Upper lobe of left lung (tissue), 6 donors: Measurements from ENCODE around the gene ABHD18. TPM values are rescaled to one million over a fixed set of nuclear protein-coding genes. Genes with fewer than 3 reads are reported as not detected.

Experiments
- ATAC-seq, 2 donors: fragments of 200-7000 bp; cut with Tn5 transposase; one replicate each; pipeline ENCODE4 v1.9.1; 2022; ENCODE audit warnings: mild to moderate bottlenecking in 2 of 2, moderate library complexity in 2 of 2; ENCODE audit not compliant: low FRiP score in 2 of 2
- DNase-seq, 2 donors: peaks; one replicate each; pipeline ENCODE4 v3.0.0-alpha.2; 2019 to 2020
- H3K27ac ChIP-seq, 4 donors: fragments of 200-600 bp; sonication (generic); one replicate each; pipeline ENCODE4 v1.5.1; 2016 to 2019
- H3K27me3 ChIP-seq, 4 donors: fragments of 200-600 bp; sonication (generic); one replicate each; pipeline ENCODE4 v1.5.1; 2017 to 2019
- H3K36me3 ChIP-seq, 4 donors: fragments of 200-600 bp; sonication (generic); one replicate each; pipeline ENCODE4 v1.5.1; 2016 to 2019
- H3K4me1 ChIP-seq, 4 donors: fragments of 200-600 bp; sonication (generic); one replicate each; pipeline ENCODE4 v1.5.1; 2018 to 2019
- H3K4me3 ChIP-seq, 4 donors: fragments of 200-600 bp; sonication (generic); one replicate each; pipeline ENCODE4 v1.5.1; 2017 to 2019; ENCODE audit warnings: mild to moderate bottlenecking in 2 of 4, moderate library complexity in 1 of 4
- H3K9me3 ChIP-seq, 4 donors: fragments of 200-600 bp; sonication (generic); one replicate each; pipeline ENCODE4 v1.5.1; 2018 to 2019
- EP300 ChIP-seq, 4 donors: sonication (generic); formaldehyde crosslinking; IDR thresholded peaks; one replicate each; pipeline ENCODE4 v1.5.1; 2017; ENCODE audit warnings: antibody characterized with exemption in 4 of 4, control low read depth in 2 of 4
- POLR2A ChIP-seq, 4 donors: fragments of 450-650 bp; IDR thresholded peaks; one replicate each; pipeline ENCODE4 v1.5.1; 2016 to 2017; ENCODE audit warnings: antibody characterized with exemption in 4 of 4, mild to moderate bottlenecking in 2 of 4
- POLR2AphosphoS5 ChIP-seq, 2 donors: sonication (generic); formaldehyde crosslinking; IDR thresholded peaks; one replicate each; pipeline ENCODE4 v1.5.1; 2017; ENCODE audit warnings: antibody characterized with exemption in 2 of 2
- WGBS, 2 donors: methylation state at CpG; one replicate each; pipeline ENCODE4 v1.1.5; 2017 to 2018; 5-methylcytosine and 5-hydroxymethylcytosine counted together
- total RNA-seq, 6 donors: library from RNA; depleted of rRNA in 4 of 6; stranded (reverse); fragments of >200 nt in 4 of 6; gene quantifications; one replicate each; pipeline versions ENCODE4 v1.1.0 to v1.2.1, GENCODE V29; 2016 to 2021
- TF ChIP-seq, protein P1 (sequence below), 6 experiments: fragments of 450-650 bp in 4 of 6; fragments of 200-600 bp in 2 of 6; sonication (generic) in 2 of 6; IDR thresholded peaks; one replicate each; pipeline ENCODE4 v1.5.1; 2016 to 2019; ENCODE audit warnings: antibody characterized with exemption in 6 of 6
- donor health status: DM: no; HTN: no; CAD: no; lungs with moderate emphysema.
- donor health status: DM: no; HTN: yes; CAD: no; lungs with severe emphysema.

ABHD18 gene
- total RNA-seq = 10 to 100 TPM in 4 of 6 donors, 1 to 10 TPM in 2; 9.3 to 30.4 (median 12.0) TPM

GRCh38 chr4:127965062-127965802 is at the start of gene ABHD18, which contains the start of gene MFSD8:
Gene ABHD18 (plus strand): TSS chr4:127965406. CDS start chr4:127982956, 17,550 bp downstream.
Gene MFSD8 (minus strand): TSS chr4:127965173. CDS start chr4:127965133, 40 bp downstream.
- H3K36me3 ChIP-seq = no peaks in the 10 kb centered on the region
- peak within 1 kb of the TSS; percentile 89 to 98 (median 96) for H3K27ac ChIP-seq
- no peaks in the 10 kb centered on the region for H3K9me3 ChIP-seq
- no peaks in the 10 kb centered on the region for H3K27me3 ChIP-seq
- H3K4me3 ChIP-seq = peak within 1 kb of the TSS; percentile 69 to 98 (median 82)
- DNase-seq (peak; percentile 98 to 100), ATAC-seq (peak; percentile 100)
- peak in 1 of 4 donors; percentile 44 for TF ChIP-seq EP300 (IDR thresholded peaks at IDR 0.05)
- TF ChIP-seq POLR2A (IDR thresholded peaks at IDR 0.05) = peak in 2 of 4 donors; percentile 78 to 86
- TF ChIP-seq, protein P1, sequence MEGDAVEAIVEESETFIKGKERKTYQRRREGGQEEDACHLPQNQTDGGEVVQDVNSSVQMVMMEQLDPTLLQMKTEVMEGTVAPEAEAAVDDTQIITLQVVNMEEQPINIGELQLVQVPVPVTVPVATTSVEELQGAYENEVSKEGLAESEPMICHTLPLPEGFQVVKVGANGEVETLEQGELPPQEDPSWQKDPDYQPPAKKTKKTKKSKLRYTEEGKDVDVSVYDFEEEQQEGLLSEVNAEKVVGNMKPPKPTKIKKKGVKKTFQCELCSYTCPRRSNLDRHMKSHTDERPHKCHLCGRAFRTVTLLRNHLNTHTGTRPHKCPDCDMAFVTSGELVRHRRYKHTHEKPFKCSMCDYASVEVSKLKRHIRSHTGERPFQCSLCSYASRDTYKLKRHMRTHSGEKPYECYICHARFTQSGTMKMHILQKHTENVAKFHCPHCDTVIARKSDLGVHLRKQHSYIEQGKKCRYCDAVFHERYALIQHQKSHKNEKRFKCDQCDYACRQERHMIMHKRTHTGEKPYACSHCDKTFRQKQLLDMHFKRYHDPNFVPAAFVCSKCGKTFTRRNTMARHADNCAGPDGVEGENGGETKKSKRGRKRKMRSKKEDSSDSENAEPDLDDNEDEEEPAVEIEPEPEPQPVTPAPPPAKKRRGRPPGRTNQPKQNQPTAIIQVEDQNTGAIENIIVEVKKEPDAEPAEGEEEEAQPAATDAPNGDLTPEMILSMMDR (IDR thresholded peaks at IDR 0.05) = peak; percentile 18 to 78 (median 56)
- TF ChIP-seq POLR2AphosphoS5 (IDR thresholded peaks at IDR 0.05) = peak; percentile 70 to 94
- H3K4me1 ChIP-seq = peaks cover 0 to 20% (median 12%) of the 10 kb centered on the region in 4 donors
- WGBS, 2 donors = 1% methylated on average over 59 of the region's 69 CpGs; no CpG with 5 or more reads in 1 of the 2 donors

- TF ChIP-seq, protein P1 (IDR thresholded peaks at IDR 0.05) = no peak
- TF ChIP-seq POLR2A (IDR thresholded peaks at IDR 0.05) = no peak
- TF ChIP-seq POLR2AphosphoS5 (IDR thresholded peaks at IDR 0.05) = no peak
- no peak for TF ChIP-seq EP300 (IDR thresholded peaks at IDR 0.05)
- no peaks in the 10 kb centered on the region for H3K9me3 ChIP-seq
- no peak overlapping the region for H3K4me3 ChIP-seq
- WGBS, 2 donors = 95 to 99% methylated on average over 3 of the region's 3 CpGs
- no peaks in the 10 kb centered on the region for H3K4me1 ChIP-seq
- H3K36me3 ChIP-seq = peaks cover 8 to 40% (median 11%) of the 10 kb centered on the region in 4 donors
- DNase-seq = no peak
- H3K27ac ChIP-seq = no peak overlapping the region
- H3K27me3 ChIP-seq = no peaks in the 10 kb centered on the region
- no peak for ATAC-seq
These were observed 48.7 kb upstream of the ABHD18 start for GRCh38 chr4:127916512-127916911.

- H3K27me3 ChIP-seq = no peaks in the 10 kb centered on the region
- H3K27ac ChIP-seq = no peak overlapping the region
- no peak for DNase-seq
- ATAC-seq = no peak
- H3K36me3 ChIP-seq = peaks cover 8 to 45% (median 11%) of the 10 kb centered on the region in 4 donors
- TF ChIP-seq EP300 (IDR thresholded peaks at IDR 0.05) (no peak), POLR2AphosphoS5 (IDR thresholded peaks at IDR 0.05) (no peak), POLR2A (IDR thresholded peaks at IDR 0.05) (no peak)
- TF ChIP-seq, protein P1 (IDR thresholded peaks at IDR 0.05) = no peak
- H3K4me3 ChIP-seq = no peak overlapping the region
- H3K4me1 ChIP-seq = no peaks in the 10 kb centered on the region
- H3K9me3 ChIP-seq = no peaks in the 10 kb centered on the region
These were observed 48.1 kb upstream of the ABHD18 start for GRCh38 chr4:127917151-127917550.

DNA sequence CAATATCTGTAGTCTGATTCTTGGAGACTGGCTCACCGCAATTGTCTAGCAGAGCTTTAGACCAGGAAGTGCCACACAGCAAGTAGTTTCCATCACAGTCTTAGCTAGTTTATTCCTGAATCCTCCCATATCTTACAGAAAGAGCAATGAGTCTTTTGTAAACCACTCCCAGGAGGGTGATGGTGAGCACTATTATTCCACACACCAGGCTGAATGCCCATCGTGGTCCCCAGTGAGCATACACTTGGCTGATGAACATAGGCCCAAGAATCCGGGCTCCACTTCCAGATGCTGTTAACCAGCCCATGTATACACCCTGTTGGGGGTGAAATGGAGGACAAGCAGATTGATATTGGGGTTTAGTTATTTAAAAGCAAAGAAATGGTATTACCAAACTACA is 44.7 kb upstream of the ABHD18 start:
- no peaks in the 10 kb centered on the region for H3K4me1 ChIP-seq
- no peak overlapping the region for H3K4me3 ChIP-seq
- peaks cover 8 to 49% (median 11%) of the 10 kb centered on the region in 4 donors for H3K36me3 ChIP-seq
- 91 to 93% methylated on average over 3 of the region's 3 CpGs for WGBS, 2 donors
- H3K27me3 ChIP-seq = no peaks in the 10 kb centered on the region
- no peaks in the 10 kb centered on the region for H3K9me3 ChIP-seq
- no peak for ATAC-seq
- H3K27ac ChIP-seq = no peak overlapping the region
- no peak for DNase-seq
- TF ChIP-seq, protein P1 (IDR thresholded peaks at IDR 0.05) = no peak
- TF ChIP-seq POLR2A (IDR thresholded peaks at IDR 0.05) = no peak
